GM19023 (cell line): ENCODE data around the gene HCRTR1.

Experiments used
- ATAC-seq: cut with Tn5 transposase; IDR thresholded peaks from one replicate; pipeline ENCODE4 v1.9.1; 2021; ENCODE audit warnings: mild to moderate bottlenecking, moderate library complexity; ENCODE audit not compliant: unreplicated experiment

The HCRTR1 gene

GRCh38 chr1:31617218-31617915 is at the start of gene HCRTR1:
TSS of gene HCRTR1 (plus strand) at chr1:31617689. CDS start at chr1:31619193, 1,504 bp downstream.
- no peak for ATAC-seq

GRCh38 chr1:31567956-31568570 is 49.4 kb upstream of the HCRTR1 start:
- ATAC-seq: no peak

GRCh38 chr1:31568895-31569595 is 48.4 kb upstream of the HCRTR1 start:
- no peak for ATAC-seq

GRCh38 chr1:31569596-31570173 is 47.8 kb upstream of the HCRTR1 start:
- ATAC-seq: no peak

GRCh38 chr1:31570228-31570627 is 47.3 kb upstream of the HCRTR1 start:
- no peak for ATAC-seq

DNA sequence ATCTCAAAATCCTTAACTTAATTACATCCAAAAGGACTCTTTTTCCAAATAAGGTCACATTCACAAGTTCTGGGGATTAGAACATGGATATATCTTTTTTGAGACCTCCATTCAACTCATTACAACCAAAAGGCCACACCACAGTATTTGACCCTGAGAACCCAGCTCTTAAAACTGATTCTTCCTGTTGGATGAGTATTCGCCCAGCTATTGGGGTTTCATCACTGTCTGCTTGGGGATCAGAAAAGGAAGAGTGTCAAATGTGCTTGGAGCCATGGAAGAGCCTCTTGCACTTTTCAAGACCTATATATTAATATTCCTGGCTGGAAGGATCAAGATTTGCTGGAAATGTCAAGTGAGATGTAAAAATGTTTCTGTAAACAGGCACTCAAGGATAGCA is 46.6 kb upstream of the HCRTR1 start:
- no peak for ATAC-seq

DNA sequence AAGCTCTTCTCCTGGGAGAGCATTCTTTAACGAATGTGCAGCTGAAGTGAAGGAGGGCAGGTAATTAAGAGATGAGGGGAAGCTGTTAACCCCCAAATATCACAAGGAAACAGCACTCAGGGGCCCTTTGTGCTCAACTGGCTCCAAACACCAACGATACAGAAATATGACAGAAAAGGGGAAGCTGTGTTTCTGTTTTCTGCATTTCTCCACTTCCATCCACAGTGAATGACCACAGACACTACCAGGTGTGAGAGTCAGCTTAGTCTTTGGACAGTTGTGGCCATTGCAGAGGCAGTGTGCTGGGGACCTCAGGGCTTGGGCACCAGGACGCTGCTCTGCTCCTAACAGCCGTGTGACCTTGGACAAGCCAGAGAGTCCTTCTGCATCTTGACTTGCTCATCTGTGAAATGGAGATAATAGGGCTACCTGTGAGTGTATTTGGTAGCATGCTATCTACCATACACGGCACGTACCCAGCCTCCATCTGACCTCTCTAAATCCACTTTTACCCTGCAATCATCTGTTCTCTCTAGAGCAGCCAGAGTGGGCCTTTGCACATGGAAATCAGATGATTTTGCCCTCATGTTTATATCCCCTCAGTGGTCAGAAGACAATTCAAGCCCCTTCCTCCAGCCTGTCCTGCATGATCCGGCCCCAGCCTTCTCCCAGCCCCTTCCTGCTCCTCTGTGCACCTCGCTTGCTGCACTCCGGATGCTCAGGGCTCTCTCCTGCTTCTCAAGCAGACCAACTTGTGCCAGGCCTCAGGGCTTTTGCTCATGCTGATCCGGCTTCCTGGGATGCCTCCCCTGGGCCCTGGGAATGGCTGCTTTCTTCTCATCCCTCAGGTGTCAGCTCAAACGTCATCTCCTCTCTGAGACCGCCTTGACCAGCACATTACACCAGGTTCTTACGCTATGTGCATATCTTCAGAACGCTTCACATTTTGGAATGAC is 45.9 kb upstream of the HCRTR1 start:
- ATAC-seq: no peak

DNA sequence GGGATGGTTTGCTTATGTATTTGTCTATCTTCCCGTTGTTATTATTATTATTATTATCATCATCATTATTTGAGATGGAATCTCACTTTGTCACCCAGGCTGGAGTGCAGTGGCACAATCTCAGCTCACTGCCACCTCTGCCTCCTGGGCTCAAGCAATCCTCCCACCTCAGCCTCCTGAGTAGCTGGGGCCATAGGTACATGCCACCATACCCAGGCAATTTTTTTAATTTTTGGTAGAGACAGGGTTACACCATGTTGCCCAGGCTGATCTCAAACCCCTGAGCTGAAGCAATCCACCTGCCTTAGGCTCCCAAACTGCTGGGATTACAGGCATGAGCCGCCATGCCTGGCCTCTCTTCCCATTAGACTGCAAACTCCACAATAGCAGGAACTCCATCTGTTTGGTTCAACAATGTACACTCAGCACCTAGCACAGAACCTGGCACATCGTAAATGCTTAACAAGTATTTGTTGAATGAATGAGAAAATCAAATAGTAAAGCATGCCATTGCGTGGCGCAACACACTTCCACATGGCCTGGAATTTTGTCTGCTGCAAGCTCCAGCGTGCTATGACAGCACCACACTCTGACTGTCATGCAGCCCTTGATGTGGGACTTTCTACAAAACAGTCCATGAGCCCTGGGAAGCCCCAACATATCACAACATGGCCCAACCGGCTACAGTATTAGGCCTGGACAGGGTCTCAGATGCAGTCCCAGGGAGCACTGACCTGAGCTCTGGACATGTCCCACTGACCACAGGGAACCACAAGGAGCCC is 45.0 kb upstream of the HCRTR1 start:
- no peak for ATAC-seq

DNA sequence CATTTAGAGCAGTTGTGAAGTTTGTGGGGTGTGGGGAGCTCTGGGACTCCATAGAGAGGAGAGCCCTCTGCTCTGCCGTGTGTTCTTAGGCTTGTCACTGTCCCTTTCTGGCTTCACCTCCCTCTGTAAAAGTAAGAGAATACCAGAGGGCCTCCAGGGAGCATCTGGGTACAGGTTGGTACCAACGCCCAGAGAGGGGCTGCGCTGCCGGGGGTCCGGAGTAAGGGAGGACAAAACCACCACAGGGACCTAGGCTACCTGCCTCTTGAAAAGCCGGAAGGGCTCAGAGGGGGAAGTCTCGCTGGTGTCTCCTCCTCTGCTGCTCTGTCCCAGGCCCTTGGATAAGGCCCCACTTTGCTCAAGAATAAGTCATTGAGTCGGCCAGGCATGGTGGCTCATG is 44.2 kb upstream of the HCRTR1 start:
- no peak for ATAC-seq

DNA sequence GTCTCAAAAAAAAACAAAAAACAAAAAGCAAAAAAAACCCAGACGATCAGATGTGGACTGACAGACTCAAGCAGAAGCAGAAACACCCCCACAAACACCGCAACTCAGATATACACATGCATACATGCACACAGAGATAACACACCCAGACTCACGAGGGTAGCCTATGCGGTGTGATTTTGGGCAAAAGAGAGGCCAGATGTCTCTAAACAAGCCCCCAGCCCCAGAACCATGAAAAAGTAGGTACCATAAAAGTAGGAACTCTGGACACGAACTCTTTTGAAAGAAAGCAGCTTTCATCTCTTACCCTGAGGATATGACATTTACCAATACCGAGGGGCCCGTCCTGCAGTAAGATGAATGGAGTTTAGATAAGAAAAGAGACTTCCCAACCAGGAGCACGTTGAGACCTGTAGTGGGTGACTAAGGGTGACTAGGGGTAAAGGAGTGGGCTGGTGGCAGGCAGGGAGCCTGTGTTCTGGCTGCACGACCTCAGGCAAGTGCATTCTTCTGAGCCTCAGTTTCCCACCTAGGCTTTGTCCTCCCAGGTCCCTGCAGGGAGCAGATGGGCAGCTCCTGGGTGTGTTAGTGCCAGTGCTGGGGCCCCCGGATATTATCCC is 42.6 kb upstream of the HCRTR1 start:
- ATAC-seq: no peak

DNA sequence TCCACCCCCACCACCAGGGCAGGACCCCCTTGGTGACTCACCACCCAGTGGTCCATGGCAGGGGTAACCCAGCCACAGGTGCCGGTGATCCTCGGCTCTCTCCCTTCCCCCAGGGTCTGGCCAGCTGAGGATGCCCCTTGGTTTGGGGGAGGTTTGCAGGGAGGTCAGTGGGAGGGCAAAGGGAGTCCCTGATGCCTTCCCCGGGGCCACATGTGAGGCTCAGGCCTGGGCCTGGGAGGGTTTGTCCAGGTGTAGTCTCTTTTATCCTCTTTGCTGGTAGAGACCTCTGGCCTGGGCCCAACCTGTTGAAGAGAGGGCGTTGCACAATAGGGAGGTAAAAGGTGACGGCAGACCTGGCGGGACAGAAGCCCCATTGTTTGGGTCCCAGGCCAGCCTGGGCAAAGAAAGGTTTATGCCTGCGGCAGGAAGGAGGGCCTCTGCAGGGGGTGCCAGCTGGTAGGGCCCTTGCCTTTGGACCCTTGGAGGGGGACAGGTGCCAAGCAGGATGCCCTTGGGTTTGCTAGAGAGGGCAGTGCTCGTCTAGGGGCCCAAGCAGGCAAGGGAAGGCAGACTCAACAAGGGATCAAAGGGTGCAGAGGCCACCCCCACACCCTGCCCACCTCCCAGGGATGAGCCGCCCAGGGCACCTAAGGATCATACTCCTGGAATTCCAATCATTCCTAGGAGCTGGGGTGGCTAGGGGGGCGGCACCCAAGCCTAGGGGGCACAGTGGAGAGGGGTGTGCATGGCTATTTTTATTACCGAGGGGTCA is 41.9 kb upstream of the HCRTR1 start:
- ATAC-seq: no peak

- no peak for ATAC-seq
Measured at GRCh38 chr1:31576201-31576669, 41.3 kb upstream of the HCRTR1 start, which contains the start of gene TINAGL1. TSS of gene TINAGL1 (plus strand) at chr1:31576515. CDS start at chr1:31577149, 634 bp downstream.

DNA sequence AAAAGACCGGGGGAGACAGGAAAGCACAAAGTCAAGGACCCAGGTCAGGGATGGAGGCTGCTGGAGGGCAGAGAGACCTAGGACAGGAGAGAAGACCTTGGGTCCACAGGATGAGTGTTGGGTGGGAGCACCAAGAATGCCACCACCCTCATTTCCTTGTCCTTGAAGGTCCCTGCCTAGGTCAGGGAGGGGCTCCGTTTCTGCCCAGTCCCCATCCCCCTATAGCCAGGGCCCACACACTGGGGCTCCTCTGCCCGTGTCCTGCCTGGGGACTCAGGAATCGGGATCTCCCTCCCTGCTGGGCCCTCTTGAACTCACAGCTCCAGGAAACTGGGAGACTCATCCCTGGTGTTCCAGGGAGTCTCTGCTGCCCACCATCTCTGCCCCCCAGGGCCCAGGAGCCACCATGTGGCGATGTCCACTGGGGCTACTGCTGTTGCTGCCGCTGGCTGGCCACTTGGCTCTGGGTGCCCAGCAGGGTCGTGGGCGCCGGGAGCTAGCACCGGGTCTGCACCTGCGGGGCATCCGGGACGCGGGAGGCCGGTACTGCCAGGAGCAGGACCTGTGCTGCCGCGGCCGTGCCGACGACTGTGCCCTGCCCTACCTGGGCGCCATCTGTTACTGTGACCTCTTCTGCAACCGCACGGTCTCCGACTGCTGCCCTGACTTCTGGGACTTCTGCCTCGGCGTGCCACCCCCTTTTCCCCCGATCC is 40.6 kb upstream of the HCRTR1 start:
- no peak for ATAC-seq

DNA sequence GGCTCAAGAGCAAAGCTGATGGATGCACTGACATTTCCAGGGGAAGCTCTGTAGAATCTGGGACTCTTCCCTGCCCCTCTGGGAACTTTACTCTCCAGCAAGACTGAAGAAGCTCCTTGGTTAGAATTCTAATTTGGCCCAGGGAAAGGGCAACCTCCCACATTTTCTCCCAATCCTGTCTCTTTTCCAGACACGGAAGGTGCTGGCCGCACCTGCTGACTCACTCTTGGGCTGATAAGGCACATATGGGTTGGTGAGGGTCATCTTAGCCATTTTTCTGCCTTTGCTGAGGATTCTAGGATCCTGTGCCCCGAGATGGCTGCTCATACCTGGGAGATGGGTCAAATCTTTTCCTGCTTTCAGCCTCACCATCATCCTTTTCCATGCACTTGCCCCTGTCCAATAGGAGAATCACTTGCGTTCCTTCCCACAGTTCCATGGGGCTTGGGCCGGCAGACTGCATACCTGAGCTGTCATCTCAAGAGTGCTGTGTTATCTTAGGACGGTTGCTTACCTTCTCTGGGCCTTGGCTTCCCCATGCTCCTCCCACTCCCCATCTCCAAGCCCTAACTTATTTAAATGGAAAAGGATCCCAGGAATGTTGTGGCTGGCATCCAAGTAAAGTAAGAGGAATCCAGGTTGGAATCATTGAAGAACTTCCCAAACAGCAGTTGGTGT is 39.8 kb upstream of the HCRTR1 start:
- no peak for ATAC-seq

DNA sequence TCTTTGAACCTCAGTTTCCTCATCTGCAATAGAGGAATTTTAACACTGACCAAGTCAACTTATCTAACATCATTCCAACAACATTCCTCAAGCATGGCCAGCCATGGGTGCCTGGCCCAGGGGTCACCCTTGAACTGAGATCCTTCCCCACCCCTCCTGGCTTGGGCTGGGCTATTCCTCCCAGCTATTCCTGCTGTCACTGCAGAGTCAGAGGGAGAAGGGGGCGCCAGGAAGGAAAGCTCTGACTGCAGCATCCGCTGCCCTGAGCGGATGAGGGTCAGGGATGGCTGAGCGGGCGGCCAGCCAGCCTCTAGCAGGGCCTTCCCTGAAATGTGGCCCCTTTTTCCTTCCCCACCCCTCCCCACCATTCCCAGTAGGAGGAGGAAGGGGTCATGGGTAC is 38.1 kb upstream of the HCRTR1 start:
- no peak for ATAC-seq

GRCh38 chr1:31580513-31580870 is 37.0 kb upstream of the HCRTR1 start:
- no peak for ATAC-seq

DNA sequence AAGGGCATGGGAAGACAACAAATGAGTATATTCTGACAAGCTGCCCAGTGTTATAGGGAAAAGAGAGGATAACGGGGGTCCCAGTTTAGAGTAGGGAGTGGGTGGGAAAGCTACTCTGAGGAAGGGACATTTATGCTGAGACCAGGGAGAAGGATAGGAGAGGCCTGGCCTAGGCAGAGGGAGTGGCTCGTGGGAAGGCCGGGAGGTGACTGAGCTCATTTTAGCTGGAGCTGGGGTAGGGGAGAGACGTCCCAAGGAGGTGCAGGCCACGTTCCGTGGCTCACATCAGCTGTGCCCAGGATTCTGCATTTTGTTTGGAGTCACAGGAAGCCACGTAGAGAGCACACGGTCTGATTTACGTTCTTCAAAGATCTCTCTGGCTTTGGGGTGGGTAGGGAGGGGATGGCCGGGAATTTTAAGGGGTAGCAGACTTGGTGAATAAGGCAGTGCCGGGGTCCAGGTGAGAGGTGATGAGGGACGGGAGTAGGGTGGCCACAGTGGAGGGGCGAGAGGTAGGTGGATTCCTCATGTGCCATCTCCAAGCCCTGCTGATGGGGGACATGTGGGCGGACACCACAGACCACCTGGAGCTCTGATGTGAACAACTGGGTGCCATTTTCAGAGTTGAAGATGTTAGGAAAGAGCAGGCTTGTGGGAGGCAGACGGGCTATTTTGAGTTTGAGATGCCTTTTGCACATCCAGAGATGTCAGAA is 36.4 kb upstream of the HCRTR1 start:
- no peak for ATAC-seq
